T-helper 2 cell treated with Interferon-gamma antibody and Interleukin-4, amounts not matched to agents 5 μg/mL and 100 μg/mL, for 36 hours (primary cell): Measurements from ENCODE around the gene DNAH10.
A peak's percentile ranks its signal among the peaks of the same experiment; 100 is the strongest.

Source experiments
- DNase-seq: peaks from one replicate; pipeline ENCODE4 v3.0.0; 2021; ENCODE audit warnings: low spot score
- H3K27ac Mint-ChIP-seq: one replicate; pipeline ENCODE4 v1.8.0; 2021; ENCODE audit warnings: mild to moderate bottlenecking, mixed read lengths
- H3K27me3 Mint-ChIP-seq: one replicate; pipeline ENCODE4 v1.8.0; 2021; ENCODE audit warnings: low read depth, mixed read lengths
- H3K36me3 Mint-ChIP-seq: one replicate; pipeline ENCODE4 v1.8.0; 2021; ENCODE audit warnings: low read depth, mixed read lengths
- H3K4me1 Mint-ChIP-seq: one replicate; pipeline ENCODE4 v1.8.0; 2021; ENCODE audit warnings: low read depth, mixed read lengths
- H3K4me3 Mint-ChIP-seq: one replicate; pipeline ENCODE4 v1.8.0; 2022; ENCODE audit warnings: mild to moderate bottlenecking, moderate library complexity, mixed read lengths
- H3K9me3 Mint-ChIP-seq: one replicate; pipeline ENCODE4 v1.8.0; 2021; ENCODE audit warnings: mixed read lengths

Gene DNAH10

DNA sequence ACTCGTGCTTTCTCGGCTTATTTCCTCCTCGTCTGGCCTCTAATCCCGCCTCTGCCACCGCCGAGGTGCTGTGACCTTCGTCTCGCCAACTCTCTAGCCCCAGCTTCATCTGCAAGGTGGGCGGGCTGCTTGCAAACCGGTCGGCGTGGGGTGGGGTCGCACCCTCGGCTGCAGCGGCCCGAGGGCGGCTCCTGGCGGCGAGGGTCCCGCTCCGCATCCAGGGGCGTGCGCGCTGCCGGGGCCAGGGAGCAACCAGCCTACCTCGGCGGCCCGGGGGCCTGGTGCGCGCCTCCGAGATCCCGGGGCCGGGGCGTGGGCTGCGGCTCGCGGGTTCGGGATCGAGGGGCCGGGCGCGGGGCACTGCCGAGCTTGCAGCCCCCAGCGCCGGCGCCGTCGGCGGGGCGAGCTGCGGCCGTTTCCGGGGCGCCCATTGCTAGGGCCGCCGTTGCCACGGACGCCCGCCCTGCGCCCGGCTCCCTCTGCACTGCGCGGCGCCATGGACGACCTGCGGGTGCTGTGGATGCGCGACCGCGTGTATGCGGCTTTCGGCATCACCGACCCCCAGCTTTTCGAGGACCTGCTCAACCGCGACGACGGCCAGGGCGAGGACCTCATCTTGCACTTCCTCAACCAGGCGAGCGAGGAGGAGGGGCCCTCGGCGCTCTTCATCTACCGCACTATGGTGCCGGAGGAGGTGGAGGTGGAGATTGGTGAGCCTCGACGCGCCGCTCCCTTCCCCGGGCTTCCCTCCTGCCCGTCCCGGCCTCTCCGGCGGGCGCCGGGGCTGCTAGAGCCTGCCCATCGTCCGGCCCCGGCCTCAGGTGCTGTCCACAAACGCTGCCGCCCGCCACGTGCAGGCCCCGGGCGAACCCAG, at the start of gene DNAH10:
TSS of gene DNAH10 (plus strand) at position 461 of the 874 bp plus-strand sequence. CDS start at position 497, 36 bp downstream.
- Mint-ChIP-seq H3K4me3 (peak within 1 kb of the TSS; percentile 78), H3K9me3 (no peaks in the 10 kb centered on the region)

GRCh38 chr12:123712780-123713319, 49.3 kb upstream of the DNAH10 start:
- Mint-ChIP-seq H3K4me1 (peaks cover 35% of the 10 kb centered on the region), H3K36me3 (peaks cover 4% of the 10 kb centered on the region)

More for the DNA sequence above, at the start of gene DNAH10:
- H3K36me3 Mint-ChIP-seq, result peaks cover 12% of the 10 kb centered on the region
- peak; percentile 35 for DNase-seq
- peaks cover 6% of the 10 kb centered on the region for H3K4me1 Mint-ChIP-seq
- H3K27me3 Mint-ChIP-seq, result no peaks in the 10 kb centered on the region
- peak within 1 kb of the TSS; percentile 7 for H3K27ac Mint-ChIP-seq

GRCh38 chr12:123713398-123713797, 48.7 kb upstream of the DNAH10 start:
- peaks cover 4% of the 10 kb centered on the region for H3K36me3 Mint-ChIP-seq
- no peaks in the 10 kb centered on the region for H3K27me3 Mint-ChIP-seq
- no peaks in the 10 kb centered on the region for H3K9me3 Mint-ChIP-seq
- peak; percentile 35 for DNase-seq
- peak overlapping the region; percentile 92 for H3K27ac Mint-ChIP-seq
- peak overlapping the region; percentile 94 for H3K4me3 Mint-ChIP-seq
- peaks cover 35% of the 10 kb centered on the region for H3K4me1 Mint-ChIP-seq

More at GRCh38 chr12:123712780-123713319, 49.3 kb upstream of the DNAH10 start:
- Mint-ChIP-seq H3K27me3 (no peaks in the 10 kb centered on the region), H3K27ac (peak overlapping the region; percentile 92), H3K4me3 (peak overlapping the region; percentile 94), H3K9me3 (no peaks in the 10 kb centered on the region)
- DNase-seq, result peak; percentile 18

GRCh38 chr12:123713823-123714585, 48.1 kb upstream of the DNAH10 start:
- peak; percentile 75 for DNase-seq
- H3K36me3 Mint-ChIP-seq, result peaks cover 4% of the 10 kb centered on the region
- no peaks in the 10 kb centered on the region for H3K9me3 Mint-ChIP-seq
- H3K4me3 Mint-ChIP-seq, result peak overlapping the region; percentile 94
- H3K27ac Mint-ChIP-seq, result peak overlapping the region; percentile 92
- no peaks in the 10 kb centered on the region for H3K27me3 Mint-ChIP-seq
- H3K4me1 Mint-ChIP-seq, result peaks cover 38% of the 10 kb centered on the region

GRCh38 chr12:123715195-123715594, 46.9 kb upstream of the DNAH10 start:
- H3K4me1 Mint-ChIP-seq, result peaks cover 48% of the 10 kb centered on the region
- no peaks in the 10 kb centered on the region for H3K27me3 Mint-ChIP-seq
- H3K36me3 Mint-ChIP-seq, result peaks cover 12% of the 10 kb centered on the region
- H3K9me3 Mint-ChIP-seq, result no peaks in the 10 kb centered on the region
- H3K27ac Mint-ChIP-seq, result peak overlapping the region; percentile 92
- H3K4me3 Mint-ChIP-seq, result peak overlapping the region; percentile 94
- no peak for DNase-seq

DNA sequence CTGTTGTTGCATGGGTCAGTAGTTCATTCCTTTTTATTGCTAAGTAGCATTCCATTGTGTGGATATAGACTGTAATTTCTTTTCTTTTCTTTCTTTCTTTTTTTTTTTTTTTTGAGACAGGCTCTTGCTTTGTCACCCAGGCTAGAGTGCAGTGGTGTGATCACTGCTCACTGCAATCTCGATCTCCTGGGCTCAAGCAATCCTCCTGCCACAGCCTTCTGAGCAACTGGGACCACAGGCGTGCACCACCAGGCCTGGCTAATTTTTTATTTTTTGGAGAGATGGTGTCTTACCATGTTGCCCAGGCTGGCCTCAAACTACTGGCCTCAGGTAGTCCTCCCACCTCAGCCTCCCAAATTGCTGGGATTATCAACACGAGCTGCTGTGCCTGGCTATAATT, 44.8 kb upstream of the DNAH10 start:
- H3K36me3 Mint-ChIP-seq, result peaks cover 23% of the 10 kb centered on the region
- H3K4me3 Mint-ChIP-seq, result no peak overlapping the region
- DNase-seq, result no peak
- H3K27ac Mint-ChIP-seq, result peak overlapping the region; percentile 67
- H3K27me3 Mint-ChIP-seq, result no peaks in the 10 kb centered on the region
- H3K9me3 Mint-ChIP-seq, result no peaks in the 10 kb centered on the region
- peaks cover 54% of the 10 kb centered on the region for H3K4me1 Mint-ChIP-seq

- no peak for DNase-seq
- Mint-ChIP-seq H3K4me1 (peaks cover 44% of the 10 kb centered on the region), H3K9me3 (no peaks in the 10 kb centered on the region), H3K27me3 (no peaks in the 10 kb centered on the region), H3K27ac (peak overlapping the region; percentile 64), H3K36me3 (peaks cover 39% of the 10 kb centered on the region), H3K4me3 (peak overlapping the region; percentile 13)
Observed at GRCh38 chr12:123720141-123720814, 41.8 kb upstream of the DNAH10 start.

- Mint-ChIP-seq H3K36me3 (peaks cover 46% of the 10 kb centered on the region), H3K4me3 (no peak overlapping the region), H3K27ac (peak overlapping the region; percentile 78), H3K4me1 (peaks cover 47% of the 10 kb centered on the region), H3K9me3 (no peaks in the 10 kb centered on the region), H3K27me3 (no peaks in the 10 kb centered on the region)
- no peak for DNase-seq
Observed at GRCh38 chr12:123721245-123721644, 40.9 kb upstream of the DNAH10 start.

DNA sequence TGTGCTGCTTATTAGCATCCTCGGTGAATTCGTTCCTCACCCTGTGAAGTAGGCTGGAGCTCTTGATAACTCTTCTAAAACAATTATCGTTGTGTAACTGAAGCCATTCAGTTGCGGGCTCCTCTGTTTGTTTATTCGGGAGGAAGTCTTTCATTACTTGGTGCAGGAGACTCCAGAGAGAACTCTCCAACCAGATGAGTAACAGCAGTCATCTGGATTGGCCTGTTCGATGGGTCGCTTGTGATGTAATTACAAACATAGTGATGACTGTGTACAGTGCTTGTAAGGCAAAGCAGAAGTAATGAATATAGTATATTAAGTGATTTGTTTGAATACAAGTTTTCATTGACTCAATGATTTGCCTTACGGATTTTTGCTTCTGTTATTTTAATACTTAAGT, 39.1 kb upstream of the DNAH10 start:
- H3K4me1 Mint-ChIP-seq, result peaks cover 47% of the 10 kb centered on the region

DNA sequence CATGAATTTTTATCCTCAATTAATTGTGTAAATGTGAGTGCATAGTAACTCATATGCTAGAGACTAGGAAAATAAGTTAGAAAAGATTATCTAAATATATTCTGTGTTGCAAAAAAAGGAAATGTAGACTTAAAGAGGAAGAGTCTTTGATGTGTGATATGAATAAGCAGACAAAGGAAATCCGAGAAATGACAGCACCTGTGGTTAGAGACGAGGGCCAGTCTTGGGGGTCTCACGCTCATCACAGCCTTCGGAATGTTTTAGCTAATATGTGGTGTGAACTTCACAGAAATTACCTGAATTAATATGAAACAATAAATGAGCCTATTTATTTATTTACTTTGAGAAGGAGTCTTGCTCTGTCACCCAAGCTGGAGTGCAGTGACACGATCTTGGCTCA, 38.3 kb upstream of the DNAH10 start:
- no peaks in the 10 kb centered on the region for H3K27me3 Mint-ChIP-seq
- H3K27ac Mint-ChIP-seq, result peak overlapping the region; percentile 70
- H3K9me3 Mint-ChIP-seq, result no peaks in the 10 kb centered on the region
- H3K4me1 Mint-ChIP-seq, result peaks cover 46% of the 10 kb centered on the region
- peaks cover 60% of the 10 kb centered on the region for H3K36me3 Mint-ChIP-seq
- peak overlapping the region; percentile 32 for H3K4me3 Mint-ChIP-seq
- no peak for DNase-seq

More for the DNA sequence above, 39.1 kb upstream of the DNAH10 start:
- no peak for DNase-seq
- no peaks in the 10 kb centered on the region for H3K9me3 Mint-ChIP-seq
- H3K36me3 Mint-ChIP-seq, result peaks cover 54% of the 10 kb centered on the region
- no peaks in the 10 kb centered on the region for H3K27me3 Mint-ChIP-seq
- H3K27ac Mint-ChIP-seq, result no peak overlapping the region
- H3K4me3 Mint-ChIP-seq, result no peak overlapping the region

- Mint-ChIP-seq H3K4me1 (peaks cover 27% of the 10 kb centered on the region), H3K27me3 (no peaks in the 10 kb centered on the region), H3K9me3 (no peaks in the 10 kb centered on the region), H3K36me3 (peaks cover 63% of the 10 kb centered on the region), H3K4me3 (no peak overlapping the region), H3K27ac (peak overlapping the region; percentile 34)
- no peak for DNase-seq
Observed at GRCh38 chr12:123726244-123726643, 35.9 kb upstream of the DNAH10 start.

DNA sequence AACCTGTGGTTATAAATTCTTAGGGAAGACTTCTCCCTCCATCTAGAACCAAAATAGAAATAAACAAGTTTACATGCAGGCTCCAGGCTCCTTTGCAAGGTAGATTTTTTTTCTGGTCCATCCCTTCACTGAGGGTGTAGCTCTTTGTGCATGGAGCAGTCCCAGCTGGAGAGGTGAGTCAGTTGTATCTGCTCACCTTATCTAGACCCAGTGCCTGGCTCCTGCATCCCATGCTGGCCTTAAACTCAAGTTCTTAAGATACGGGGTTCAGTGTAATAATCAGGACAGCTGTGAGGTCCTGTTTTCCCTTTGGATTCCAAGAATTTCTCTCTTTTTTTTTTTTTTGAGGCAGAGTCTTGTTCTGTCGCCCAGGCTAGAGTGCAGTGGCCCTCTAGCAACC, 35.1 kb upstream of the DNAH10 start:
- Mint-ChIP-seq H3K4me1 (peaks cover 27% of the 10 kb centered on the region), H3K9me3 (no peaks in the 10 kb centered on the region), H3K27me3 (no peaks in the 10 kb centered on the region), H3K36me3 (peaks cover 68% of the 10 kb centered on the region), H3K4me3 (no peak overlapping the region), H3K27ac (peak overlapping the region; percentile 10)
- DNase-seq, result no peak

- H3K27ac Mint-ChIP-seq, result no peak overlapping the region
- peaks cover 20% of the 10 kb centered on the region for H3K4me1 Mint-ChIP-seq
- no peaks in the 10 kb centered on the region for H3K9me3 Mint-ChIP-seq
- no peak overlapping the region for H3K4me3 Mint-ChIP-seq
- peaks cover 67% of the 10 kb centered on the region for H3K36me3 Mint-ChIP-seq
- H3K27me3 Mint-ChIP-seq, result no peaks in the 10 kb centered on the region
- DNase-seq, result no peak
Observed at GRCh38 chr12:123727878-123728277, 34.2 kb upstream of the DNAH10 start.
